Measurements from ENCODE around the gene GABPA. TPM values are rescaled to one million over a fixed set of nuclear protein-coding genes. Genes with fewer than 3 reads are reported as not detected.
A peak's percentile ranks its signal among the peaks of the same experiment; 100 is the strongest.

GABPA gene
- total and polyA plus RNA-seq, 2 of the 13 experiments (the other 11 are each of a cell fraction or from before 2014, with no cell fraction given): 7.4 to 13.2 TPM

DNA sequence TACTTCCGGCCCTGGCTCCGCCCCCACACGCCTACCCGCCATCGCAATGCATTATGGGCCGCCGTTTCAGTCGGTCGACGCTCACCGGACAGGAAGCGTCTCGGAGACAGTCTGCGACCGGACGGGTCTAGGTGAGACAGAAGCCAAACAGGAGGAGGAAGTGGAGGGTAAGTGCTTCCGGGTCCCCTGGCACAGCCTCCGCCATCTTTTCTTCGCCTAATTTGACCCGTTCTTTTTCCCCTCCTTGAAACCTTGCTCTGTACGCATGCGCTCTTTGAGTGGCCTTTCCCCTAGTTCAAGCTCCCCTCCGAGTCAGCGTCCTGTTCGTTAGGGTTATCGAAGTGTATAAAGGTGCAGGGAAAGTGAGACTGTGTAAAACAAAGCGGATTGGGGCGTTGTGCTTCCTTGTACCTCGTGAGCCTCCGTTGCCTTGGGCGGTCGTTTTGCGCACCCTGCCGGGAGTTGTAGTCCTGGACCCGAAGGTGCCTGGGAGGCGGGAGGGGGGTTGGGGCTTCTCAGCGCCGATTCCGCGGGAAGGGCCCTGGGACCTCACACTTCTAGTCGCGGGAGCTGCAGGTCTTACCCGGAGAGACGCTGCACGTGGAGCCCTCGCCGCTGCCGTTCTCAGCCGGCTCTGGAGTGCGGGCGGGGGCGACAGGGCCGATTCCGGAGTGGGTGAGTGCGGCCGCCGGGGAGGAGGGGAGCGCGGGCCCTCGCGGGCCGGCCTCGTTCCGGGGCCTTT, at the start of gene GABPA, which contains the start of gene ATP5PF (continued):
- no peak for TF ChIP-seq CC2D1A (CRISPR knock-in tag; IDR thresholded peaks at IDR 0.05)
- no peak for TF ChIP-seq ZKSCAN8 (CRISPR knock-in tag; IDR thresholded peaks at IDR 0.05; ENCODE audit: borderline replicate concordance)
- no peak for TF ChIP-seq SMYD3 (CRISPR knock-in tag; IDR thresholded peaks at IDR 0.05)
- TF ChIP-seq SYNCRIP (IDR thresholded peaks at IDR 0.05; ENCODE audit: insufficient read depth, low read depth, low read length): no peak
- TF ChIP-seq AKAP8 (CRISPR knock-in tag; IDR thresholded peaks at IDR 0.05): no peak
- no peak for TF ChIP-seq RBAK (CRISPR knock-in tag; IDR thresholded peaks at IDR 0.05)
- TF ChIP-seq ZNF646 (CRISPR knock-in tag; IDR thresholded peaks at IDR 0.05): no peak
- no peak for TF ChIP-seq ZMYM2 (CRISPR knock-in tag; IDR thresholded peaks at IDR 0.05)
- no peak for TF ChIP-seq ZNF619 (CRISPR knock-in tag; IDR thresholded peaks at IDR 0.05)
- peak; percentile 26; the same call in 1 of the 2 replicates for TF ChIP-seq FOSL1 (CRISPR knock-in tag; IDR thresholded peaks at IDR 0.05; ENCODE audit: borderline replicate concordance)
- TF ChIP-seq ZNF562 (CRISPR knock-in tag; IDR thresholded peaks at IDR 0.05; ENCODE audit: borderline replicate concordance): no peak
- TF ChIP-seq SNRNP70 (IDR thresholded peaks at IDR 0.05; ENCODE audit: low read depth, low read length): no peak
- peak; percentile 50 for TF ChIP-seq ZNF609 (CRISPR knock-in tag; IDR thresholded peaks at IDR 0.05; ENCODE audit: borderline replicate concordance)
- 0 out of 2 replicates have a peak, but pooled peaks have one; percentile 33 for TF ChIP-seq ZNF235 (CRISPR knock-in tag; IDR thresholded peaks at IDR 0.05; ENCODE audit: borderline replicate concordance)
- TF ChIP-seq BRCA1 (CRISPR knock-in tag; IDR thresholded peaks at IDR 0.05): no peak
